GM15510 (cell line): ENCODE data around the gene PCYT2.

Experiments
- POLR2A ChIP-seq: IDR thresholded peaks from 3 replicates; pipeline ENCODE4 v1.6.1; 2011; ENCODE audit warnings: borderline replicate concordance; ENCODE audit not compliant: insufficient read length; ENCODE audit errors: extremely low read depth

Gene PCYT2

GRCh38 chr17:81889602-81890001 is 21.6 kb downstream of the PCYT2 start:
- no peak for TF ChIP-seq POLR2A

DNA sequence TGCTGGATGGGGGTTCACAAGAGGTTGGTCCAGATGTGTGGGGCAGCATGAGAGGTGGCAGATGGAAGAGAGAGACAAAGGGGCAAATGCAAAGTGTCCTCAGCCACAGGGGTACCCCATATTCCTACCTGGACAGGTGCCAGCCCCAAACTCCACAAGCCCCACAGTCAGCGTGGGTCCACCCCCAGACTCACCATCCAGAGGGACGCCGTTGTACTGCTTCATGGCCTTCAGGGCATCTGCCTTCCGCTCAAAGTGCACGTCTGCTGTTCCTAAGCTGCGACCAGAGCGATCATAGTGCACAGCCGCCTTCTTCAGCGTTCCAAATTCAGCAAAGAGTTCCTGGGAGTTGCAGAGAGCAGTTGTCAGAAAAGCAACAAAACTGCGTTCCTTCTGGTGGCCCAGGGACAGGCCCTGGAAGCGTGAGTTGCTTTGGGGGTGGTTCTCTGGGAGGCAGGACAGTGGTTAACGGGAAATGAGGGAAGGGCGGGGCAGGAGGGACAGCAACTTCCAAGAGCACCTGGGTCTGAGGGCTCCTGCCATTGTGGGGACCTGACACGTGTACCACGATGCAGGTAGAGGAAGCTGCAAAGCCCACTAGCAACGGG is 22.1 kb downstream of the PCYT2 start:
- TF ChIP-seq POLR2A: no peak

GRCh38 chr17:81888105-81888987 is 22.9 kb downstream of the PCYT2 start:
- no peak for TF ChIP-seq POLR2A

GRCh38 chr17:81885869-81886548 is 25.2 kb downstream of the PCYT2 start:
- TF ChIP-seq POLR2A: no peak

- no peak for TF ChIP-seq POLR2A
Measured at GRCh38 chr17:81885454-81885853, 25.7 kb downstream of the PCYT2 start.

DNA sequence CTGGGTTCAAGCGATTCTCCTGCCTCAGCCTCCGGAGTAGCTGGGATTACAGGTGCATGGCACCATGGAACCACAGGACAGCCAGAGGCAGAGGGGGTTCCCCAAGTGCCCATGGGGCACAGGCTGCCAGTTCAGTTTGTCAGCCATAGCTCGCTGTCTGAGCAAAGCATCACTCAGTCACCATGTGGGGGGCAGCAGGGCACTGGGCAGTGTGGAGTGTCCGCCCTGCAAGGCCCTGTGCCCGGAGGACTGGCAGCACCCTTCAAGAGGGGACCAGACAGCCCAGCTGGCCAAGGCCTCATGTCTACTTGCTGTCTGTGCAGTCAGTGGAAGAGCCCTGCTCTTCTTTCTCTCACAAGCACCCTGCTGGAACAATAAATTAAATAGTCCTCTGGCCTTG is 26.2 kb downstream of the PCYT2 start:
- TF ChIP-seq POLR2A: no peak

GRCh38 chr17:81884520-81884919 is 26.7 kb downstream of the PCYT2 start:
- no peak for TF ChIP-seq POLR2A

DNA sequence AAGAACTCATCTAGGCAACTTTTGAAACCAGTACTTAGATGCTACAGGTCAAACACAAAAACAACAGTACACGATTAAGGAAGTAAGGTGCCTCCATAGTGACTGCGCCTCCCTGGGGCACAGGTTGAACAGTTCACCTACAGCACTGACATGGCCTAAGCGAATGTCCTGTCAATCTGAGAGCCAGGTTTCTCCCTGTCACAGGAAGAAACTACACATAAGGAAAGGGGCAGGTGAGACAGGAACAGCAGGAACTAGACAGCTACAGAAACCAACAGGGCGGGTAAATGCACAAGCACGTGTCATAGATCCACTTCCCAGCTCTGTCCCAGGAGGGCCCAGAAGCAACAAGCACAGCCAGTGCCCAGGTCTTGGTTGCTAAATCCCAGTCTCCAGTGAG is 32.1 kb downstream of the PCYT2 start:
- no peak for TF ChIP-seq POLR2A

GRCh38 chr17:81878294-81878693 is 32.9 kb downstream of the PCYT2 start:
- TF ChIP-seq POLR2A: no peak

DNA sequence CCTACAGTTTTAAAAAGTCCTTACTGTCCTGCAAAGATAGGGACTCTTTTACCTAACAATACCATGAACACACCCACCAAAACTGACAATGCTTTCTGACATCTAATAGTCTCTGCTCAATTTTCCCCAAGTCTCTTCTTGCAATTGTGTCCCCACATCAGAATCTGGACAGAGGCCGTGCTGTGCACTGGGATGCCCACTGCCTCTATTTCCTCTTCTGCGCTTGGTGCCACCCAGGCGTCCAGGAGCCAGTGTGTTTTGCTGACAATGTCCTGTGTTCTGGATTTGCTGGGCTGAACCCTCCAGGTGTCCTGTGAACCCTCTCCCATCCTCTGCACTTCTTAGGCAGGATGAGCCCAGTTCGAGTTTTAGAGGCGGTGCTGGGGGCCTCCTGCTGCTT is 33.6 kb downstream of the PCYT2 start:
- no peak for TF ChIP-seq POLR2A

- TF ChIP-seq POLR2A: peak; percentile 88
Measured at GRCh38 chr17:81871387-81872230, 39.6 kb downstream of the PCYT2 start.

- no peak for TF ChIP-seq POLR2A
Measured at GRCh38 chr17:81870981-81871386, 40.2 kb downstream of the PCYT2 start, which contains the start of gene ARHGDIA. Gene ARHGDIA (minus strand): TSS chr17:81871337. CDS start chr17:81869930, 1,407 bp downstream.

- peak; percentile 27 for TF ChIP-seq POLR2A
Measured at GRCh38 chr17:81870131-81870980, 40.8 kb downstream of the PCYT2 start.
